ENCODE measurements around the gene SAMD8.

DNA sequence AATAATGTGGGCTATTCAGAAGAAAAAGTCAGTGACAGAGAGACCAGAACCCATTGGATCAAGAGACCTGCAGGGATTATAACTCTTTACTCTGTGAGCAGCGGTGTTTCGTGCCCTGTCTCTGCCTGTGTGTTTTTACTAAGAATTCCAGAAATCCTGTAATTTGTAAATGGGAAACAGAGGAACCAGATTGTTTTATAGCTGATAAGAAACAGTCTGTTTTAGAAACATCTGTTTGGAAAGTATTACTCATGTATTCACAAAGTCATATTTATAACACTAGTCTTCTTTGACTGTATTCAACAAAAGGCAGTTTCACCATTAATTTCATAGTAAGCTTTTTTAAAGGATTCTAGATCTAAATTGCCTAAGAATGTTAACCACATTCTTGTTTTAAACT is 69.1 kb downstream of the SAMD8 start:
- TF ChIP-seq, protein P1, sequence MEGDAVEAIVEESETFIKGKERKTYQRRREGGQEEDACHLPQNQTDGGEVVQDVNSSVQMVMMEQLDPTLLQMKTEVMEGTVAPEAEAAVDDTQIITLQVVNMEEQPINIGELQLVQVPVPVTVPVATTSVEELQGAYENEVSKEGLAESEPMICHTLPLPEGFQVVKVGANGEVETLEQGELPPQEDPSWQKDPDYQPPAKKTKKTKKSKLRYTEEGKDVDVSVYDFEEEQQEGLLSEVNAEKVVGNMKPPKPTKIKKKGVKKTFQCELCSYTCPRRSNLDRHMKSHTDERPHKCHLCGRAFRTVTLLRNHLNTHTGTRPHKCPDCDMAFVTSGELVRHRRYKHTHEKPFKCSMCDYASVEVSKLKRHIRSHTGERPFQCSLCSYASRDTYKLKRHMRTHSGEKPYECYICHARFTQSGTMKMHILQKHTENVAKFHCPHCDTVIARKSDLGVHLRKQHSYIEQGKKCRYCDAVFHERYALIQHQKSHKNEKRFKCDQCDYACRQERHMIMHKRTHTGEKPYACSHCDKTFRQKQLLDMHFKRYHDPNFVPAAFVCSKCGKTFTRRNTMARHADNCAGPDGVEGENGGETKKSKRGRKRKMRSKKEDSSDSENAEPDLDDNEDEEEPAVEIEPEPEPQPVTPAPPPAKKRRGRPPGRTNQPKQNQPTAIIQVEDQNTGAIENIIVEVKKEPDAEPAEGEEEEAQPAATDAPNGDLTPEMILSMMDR (IDR thresholded peaks at IDR 0.05) = no peak
- TF ChIP-seq POLR2A (IDR thresholded peaks at IDR 0.05) = no peak

All from thyroid gland (tissue), 4 donors.